ENCODE results near the gene CLEC18B.
"Not testable (repeated sequence)": the region's sequence is repeated elsewhere in the genome, so short reads cannot be mapped to it uniquely, and the experiment has no call there.

CLEC18B gene

GRCh38 chr16:74443624-74444346 lies 22.5 kb upstream of the CLEC18B start:
- not testable (repeated sequence) for DNase-seq (ENCODE audit: low spot score)

- DNase-seq (ENCODE audit: low spot score) = no peak
Measured at GRCh38 chr16:74439685-74440084, 18.4 kb upstream of the CLEC18B start.

- no peak for DNase-seq (ENCODE audit: low spot score)
Measured at GRCh38 chr16:74438492-74438979, 17.3 kb upstream of the CLEC18B start.

GRCh38 chr16:74431516-74431915 lies 10.2 kb upstream of the CLEC18B start:
- no peak for DNase-seq (ENCODE audit: low spot score)

- peak; percentile 64 for DNase-seq (ENCODE audit: low spot score)
Measured at GRCh38 chr16:74430036-74430712, 8.9 kb upstream of the CLEC18B start.

GRCh38 chr16:74428493-74428892 lies 7.2 kb upstream of the CLEC18B start:
- not testable (repeated sequence) for DNase-seq (ENCODE audit: low spot score)

- not testable (repeated sequence) for DNase-seq (ENCODE audit: low spot score)
Measured at GRCh38 chr16:74425751-74426150, 4.5 kb upstream of the CLEC18B start.

GRCh38 chr16:74423721-74424120 lies 2.4 kb upstream of the CLEC18B start:
- DNase-seq (ENCODE audit: low spot score) = not testable (repeated sequence)

GRCh38 chr16:74422086-74422485 lies 808 bp upstream of the CLEC18B start:
- not testable (repeated sequence) for DNase-seq (ENCODE audit: low spot score)

GRCh38 chr16:74421482-74421785 lies 156 bp upstream of the CLEC18B start:
- not testable (repeated sequence) for DNase-seq (ENCODE audit: low spot score)

GRCh38 chr16:74419811-74420210 lies 1.5 kb downstream of the CLEC18B start:
- not testable (repeated sequence) for DNase-seq (ENCODE audit: low spot score)

GRCh38 chr16:74417897-74418296 lies 3.4 kb downstream of the CLEC18B start:
- not testable (repeated sequence) for DNase-seq (ENCODE audit: low spot score)

- not testable (repeated sequence) for DNase-seq (ENCODE audit: low spot score)
Measured at GRCh38 chr16:74413920-74414319, 7.4 kb downstream of the CLEC18B start.

- not testable (repeated sequence) for DNase-seq (ENCODE audit: low spot score)
Measured at GRCh38 chr16:74413485-74413884, 7.8 kb downstream of the CLEC18B start.

- DNase-seq (ENCODE audit: low spot score) = not testable (repeated sequence)
Measured at GRCh38 chr16:74412775-74413390, 8.4 kb downstream of the CLEC18B start.

- not testable (repeated sequence) for DNase-seq (ENCODE audit: low spot score)
Measured at GRCh38 chr16:74412138-74412774, 9.0 kb downstream of the CLEC18B start.

- DNase-seq (ENCODE audit: low spot score) = not testable (repeated sequence)
Measured at GRCh38 chr16:74410981-74411380, 10.3 kb downstream of the CLEC18B start.

GRCh38 chr16:74410057-74410957 lies 11.0 kb downstream of the CLEC18B start:
- DNase-seq (ENCODE audit: low spot score) = not testable (repeated sequence)

GRCh38 chr16:74409185-74409981 lies 11.9 kb downstream of the CLEC18B start:
- DNase-seq (ENCODE audit: low spot score) = not testable (repeated sequence)

GRCh38 chr16:74407362-74407705 lies 13.9 kb downstream of the CLEC18B start:
- DNase-seq (ENCODE audit: low spot score) = not testable (repeated sequence)
